Hematopoietic multipotent progenitor cell (in vitro differentiated cells): Measurements from ENCODE around the gene AQP12A. TPM values are rescaled to one million over a fixed set of nuclear protein-coding genes. Genes with fewer than 3 reads are reported as not detected.
"Not testable (repeated sequence)": the region's sequence is repeated elsewhere in the genome, so short reads cannot be mapped to it uniquely, and the experiment has no call there.

Source experiments
- DNase-seq, 3 donors: peaks; one replicate each; pipeline ENCODE4 v3.0.0-alpha.2; 2011 to 2015; ENCODE audit warnings: low read depth in 2 of 3, low spot score in 2 of 3
- total RNA-seq: library from RNA; depleted of rRNA; stranded (reverse); fragments of >200 nt; gene quantifications from one replicate; pipeline ENCODE4 v1.2.3, GENCODE V29; 2012

AQP12A gene
- total RNA-seq, 1 donor = not detected

GRCh38 chr2:240655931-240656886, 35.5 kb upstream of the AQP12A start:
- peak in 2 of 3 donors; percentile 72 to 76 for DNase-seq

- not testable (repeated sequence) for DNase-seq
Measured at GRCh38 chr2:240659883-240660282, 31.8 kb upstream of the AQP12A start.

GRCh38 chr2:240662681-240663080, 29.0 kb upstream of the AQP12A start:
- DNase-seq = no peak

- no peak for DNase-seq
Measured at GRCh38 chr2:240663546-240664190, 28.0 kb upstream of the AQP12A start.

- no peak for DNase-seq
Measured at GRCh38 chr2:240664622-240665021, 27.0 kb upstream of the AQP12A start.

- no peak for DNase-seq
Measured at GRCh38 chr2:240670402-240670801, 21.3 kb upstream of the AQP12A start.

- DNase-seq = no peak
Measured at GRCh38 chr2:240670950-240671349, 20.7 kb upstream of the AQP12A start.

- no peak for DNase-seq
Measured at GRCh38 chr2:240672076-240672700, 19.5 kb upstream of the AQP12A start.

- no peak for DNase-seq
Measured at GRCh38 chr2:240672701-240673190, 18.9 kb upstream of the AQP12A start.

- not testable (repeated sequence) for DNase-seq
Measured at GRCh38 chr2:240674461-240675184, 17.0 kb upstream of the AQP12A start.

GRCh38 chr2:240675345-240675744, 16.3 kb upstream of the AQP12A start:
- DNase-seq = not testable (repeated sequence)

GRCh38 chr2:240678043-240678442, 13.6 kb upstream of the AQP12A start:
- DNase-seq = not testable (repeated sequence)

- not testable (repeated sequence) for DNase-seq
Measured at GRCh38 chr2:240678909-240679308, 12.8 kb upstream of the AQP12A start.

- not testable (repeated sequence) for DNase-seq
Measured at GRCh38 chr2:240680185-240680584, 11.5 kb upstream of the AQP12A start.

GRCh38 chr2:240682431-240683224, 9.0 kb upstream of the AQP12A start, which contains the start of gene AQP12B:
TSS of gene AQP12B (minus strand) at chr2:240682885. CDS start at chr2:240682837, 48 bp downstream.
- not testable (repeated sequence) for DNase-seq

- not testable (repeated sequence) for DNase-seq
Measured at GRCh38 chr2:240683329-240683979, 8.2 kb upstream of the AQP12A start.

GRCh38 chr2:240683980-240684728, 7.5 kb upstream of the AQP12A start:
- DNase-seq = not testable (repeated sequence)

GRCh38 chr2:240685771-240686371, 5.8 kb upstream of the AQP12A start:
- DNase-seq = peak in 1 of 3 donors; percentile 21
